Ishikawa (cell line): ENCODE results near the gene ATP6V0C.

Source experiments
- CEBPB ChIP-seq: IDR thresholded peaks from 2 replicates; pipeline ENCODE4 v1.6.1; 2012
- NFIC ChIP-seq: IDR thresholded peaks from 2 replicates; pipeline ENCODE4 v1.6.1; 2012
- YY1 ChIP-seq: IDR thresholded peaks from 2 replicates; pipeline ENCODE4 v1.6.1; 2012; ENCODE audit warnings: low read depth

- no peak for TF ChIP-seq NFIC
- TF ChIP-seq CEBPB: no peak; the same call in 1 of the 2 replicates
- TF ChIP-seq YY1: no peak
Observed at GRCh38 chr16:2531696-2532493, 18.1 kb downstream of the ATP6V0C start.
